Osteoblast (primary cell): Measurements from ENCODE around the gene ZNF366. TPM values are rescaled to one million over a fixed set of nuclear protein-coding genes. Genes with fewer than 3 reads are reported as not detected.
A peak's percentile ranks its signal among the peaks of the same experiment; 100 is the strongest.

ENCODE experiments used
- DNase-seq: peaks from one replicate; pipeline ENCODE4 v3.0.0; 2011; ENCODE audit warnings: low spot score, mixed read lengths; ENCODE audit not compliant: insufficient read length; ENCODE audit errors: missing footprints
- H2AFZ ChIP-seq: 2 replicates; pipeline ENCODE4 v1.6.0; 2011; ENCODE audit warnings: mild to moderate bottlenecking, low read length
- H3K27ac ChIP-seq: 2 replicates; pipeline ENCODE4 v1.5.1; 2011; ENCODE audit warnings: mild to moderate bottlenecking, low read depth, low read length, moderate library complexity
- H3K27me3 ChIP-seq: 2 replicates; pipeline ENCODE4 v1.6.0; 2012; ENCODE audit warnings: mild to moderate bottlenecking, control low read depth, inconsistent platforms, low read length, moderate library complexity; ENCODE audit not compliant: insufficient read depth
- H3K36me3 ChIP-seq: 2 replicates; pipeline ENCODE4 v1.5.1; 2011; ENCODE audit warnings: mild to moderate bottlenecking, low read length, control low read depth, moderate library complexity; ENCODE audit not compliant: insufficient read depth
- H3K4me1 ChIP-seq: 2 replicates; pipeline ENCODE4 v1.5.1; 2011; ENCODE audit warnings: mild to moderate bottlenecking, low read length, control low read depth, moderate library complexity; ENCODE audit not compliant: insufficient read depth
- H3K4me2 ChIP-seq: 2 replicates; pipeline ENCODE4 v1.6.0; 2011; ENCODE audit warnings: mild to moderate bottlenecking, low read length; ENCODE audit not compliant: insufficient read depth
- H3K4me3 ChIP-seq: fragments of 200-600 bp; sonication (generic); 3 replicates; pipeline ENCODE4 v1.5.1; 2012; ENCODE audit warnings: mild to moderate bottlenecking, low read length, inconsistent platforms; ENCODE audit not compliant: insufficient read depth
- H3K79me2 ChIP-seq: 2 replicates; pipeline ENCODE4 v1.6.0; 2012; ENCODE audit warnings: mild to moderate bottlenecking, low read length, control low read depth, inconsistent platforms; ENCODE audit not compliant: insufficient read depth
- H3K9me3 ChIP-seq: 2 replicates; pipeline ENCODE4 v1.5.1; 2011; ENCODE audit warnings: low read depth, low read length, control low read depth
- H4K20me1 ChIP-seq: 2 replicates; pipeline ENCODE4 v1.6.0; 2012; ENCODE audit warnings: mild to moderate bottlenecking, low read length, control low read depth; ENCODE audit not compliant: insufficient read depth
- CTCF ChIP-seq: IDR thresholded peaks from 2 replicates; pipeline ENCODE4 v1.5.1; 2011; ENCODE audit warnings: mild to moderate bottlenecking, low read depth, low read length, moderate library complexity; ENCODE audit errors: extremely low read depth
- total RNA-seq: library from RNA; depleted of rRNA; stranded (reverse); fragments of >200 nt; gene quantifications from 2 replicates; pipeline ENCODE4 v1.2.3, GENCODE V29; 2012

Gene ZNF366
- total RNA-seq, 1 donor = not detected

- TF ChIP-seq CTCF = no peak
- Histone ChIP-seq H3K79me2 (no peaks in the 10 kb centered on the region), H4K20me1 (no peaks in the 10 kb centered on the region), H3K4me1 (peaks cover 4% of the 10 kb centered on the region), H2AFZ (peak overlapping the region; percentile 33), H3K9me3 (no peaks in the 10 kb centered on the region), H3K4me2 (no peak overlapping the region), H3K4me3 (no peak overlapping the region), H3K27me3 (no peaks in the 10 kb centered on the region), H3K36me3 (no peaks in the 10 kb centered on the region), H3K27ac (no peak overlapping the region)
- peak; percentile 64 for DNase-seq
Observed at GRCh38 chr5:72459089-72459661, 48.0 kb downstream of the ZNF366 start.

GRCh38 chr5:72458407-72458806 lies 48.8 kb downstream of the ZNF366 start:
- Histone ChIP-seq H3K27me3 (no peaks in the 10 kb centered on the region), H4K20me1 (no peaks in the 10 kb centered on the region), H3K27ac (no peak overlapping the region), H2AFZ (no peak overlapping the region), H3K4me2 (no peak overlapping the region), H3K9me3 (no peaks in the 10 kb centered on the region), H3K79me2 (no peaks in the 10 kb centered on the region), H3K36me3 (no peaks in the 10 kb centered on the region), H3K4me1 (peaks cover 10% of the 10 kb centered on the region), H3K4me3 (no peak overlapping the region)
- TF ChIP-seq CTCF = no peak
- no peak for DNase-seq

- Histone ChIP-seq H3K79me2 (no peaks in the 10 kb centered on the region), H3K27ac (no peak overlapping the region), H3K36me3 (no peaks in the 10 kb centered on the region), H3K27me3 (no peaks in the 10 kb centered on the region), H3K4me1 (peaks cover 19% of the 10 kb centered on the region), H4K20me1 (no peaks in the 10 kb centered on the region), H3K9me3 (no peaks in the 10 kb centered on the region), H3K4me3 (no peak overlapping the region), H3K4me2 (no peak overlapping the region), H2AFZ (no peak overlapping the region)
- DNase-seq = peak; percentile 62
- no peak for TF ChIP-seq CTCF
Observed at GRCh38 chr5:72457491-72457890, 49.7 kb downstream of the ZNF366 start.

- no peak for DNase-seq
- no peak overlapping the region for H3K4me2 ChIP-seq
- H2AFZ ChIP-seq = no peak overlapping the region
- no peaks in the 10 kb centered on the region for H4K20me1 ChIP-seq
- no peak overlapping the region for H3K4me3 ChIP-seq
- TF ChIP-seq CTCF = no peak
- H3K4me1 ChIP-seq = peaks cover 29% of the 10 kb centered on the region
- no peaks in the 10 kb centered on the region for H3K9me3 ChIP-seq
- H3K27me3 ChIP-seq = no peaks in the 10 kb centered on the region
- no peak overlapping the region for H3K27ac ChIP-seq
- H3K79me2 ChIP-seq = no peaks in the 10 kb centered on the region
- no peaks in the 10 kb centered on the region for H3K36me3 ChIP-seq
Observed at GRCh38 chr5:72456391-72457074, 50.7 kb downstream of the ZNF366 start.
